KMS-11 (cell line): ENCODE results near the gene BMP8A.
"Not testable (repeated sequence)": the region's sequence is repeated elsewhere in the genome, so short reads cannot be mapped to it uniquely, and the experiment has no call there.

Experiments used
- H2AFZ ChIP-seq: fragments of 200-600 bp; sonication (generic); 2 replicates; pipeline ENCODE4 v1.6.1; 2016; ENCODE audit warnings: antibody characterized with exemption, mixed run types, low read depth
- H3K27ac ChIP-seq: fragments of 200-600 bp; sonication (generic); 2 replicates; pipeline ENCODE4 v1.6.1; 2016; ENCODE audit warnings: mild to moderate bottlenecking, mixed run types
- H3K27me3 ChIP-seq: fragments of 200-600 bp; sonication (generic); 2 replicates; pipeline ENCODE4 v1.6.1; 2017; ENCODE audit warnings: mild to moderate bottlenecking, low read depth, mixed run types, moderate library complexity; ENCODE audit not compliant: insufficient read depth
- H3K36me3 ChIP-seq: fragments of 200-600 bp; sonication (generic); 2 replicates; pipeline ENCODE4 v1.6.1; 2017; ENCODE audit warnings: mild to moderate bottlenecking, mixed run types; ENCODE audit not compliant: insufficient read depth
- H3K4me1 ChIP-seq: fragments of 200-600 bp; sonication (generic); 2 replicates; pipeline ENCODE4 v1.6.1; 2016; ENCODE audit warnings: mild to moderate bottlenecking, low read depth, mixed run types; ENCODE audit not compliant: poor library complexity, severe bottlenecking
- H3K4me2 ChIP-seq: fragments of 200-600 bp; sonication (generic); 2 replicates; pipeline ENCODE4 v1.7.0; 2016; ENCODE audit warnings: mild to moderate bottlenecking, mixed run types
- H3K4me3 ChIP-seq: fragments of 200-600 bp; sonication (generic); IDR thresholded peaks from 2 replicates; pipeline ENCODE4 v1.6.1; 2017; ENCODE audit warnings: low read depth, low read length, mixed read lengths; ENCODE audit not compliant: insufficient read depth
- H3K79me2 ChIP-seq: fragments of 200-600 bp; sonication (generic); 2 replicates; pipeline ENCODE4 v1.6.1; 2016; ENCODE audit warnings: low read depth, mixed run types; ENCODE audit not compliant: insufficient read depth
- H3K9ac ChIP-seq: fragments of 200-600 bp; sonication (generic); 2 replicates; pipeline ENCODE4 v1.6.1; 2016; ENCODE audit warnings: mild to moderate bottlenecking, mixed run types
- H4K20me1 ChIP-seq: fragments of 200-600 bp; sonication (generic); 2 replicates; pipeline ENCODE4 v1.6.1; 2016; ENCODE audit warnings: mild to moderate bottlenecking, mixed run types; ENCODE audit not compliant: insufficient read depth
- TF ChIP-seq, protein P1 (sequence below): fragments of 200-600 bp; sonication (generic); conservative IDR thresholded peaks from 2 replicates; pipeline ENCODE4 v1.6.1; 2017; ENCODE audit warnings: low read depth, mild to moderate bottlenecking, antibody characterized with exemption, low read length, moderate library complexity, mixed read lengths

BMP8A gene

DNA sequence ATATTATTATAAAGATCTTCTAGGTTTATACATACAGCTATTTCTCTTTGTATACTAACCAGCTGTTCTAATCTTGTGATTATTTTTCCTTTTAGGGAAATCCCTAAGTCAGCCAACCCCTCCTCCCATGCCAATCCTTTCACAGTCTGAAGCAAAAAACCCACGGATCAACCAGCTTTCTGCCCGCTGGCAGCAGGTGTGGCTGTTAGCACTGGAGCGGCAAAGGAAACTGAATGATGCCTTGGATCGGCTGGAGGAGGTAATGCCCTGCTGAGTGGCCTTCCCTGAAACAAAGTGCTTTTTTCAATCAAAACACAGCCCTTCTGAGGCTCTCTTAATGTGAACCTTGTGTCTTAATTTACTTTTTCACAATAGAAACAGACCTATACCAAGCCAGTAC lies 32.4 kb upstream of the BMP8A start:
- Histone ChIP-seq H4K20me1 (no peaks in the 10 kb centered on the region), H3K9ac (no peak overlapping the region), H2AFZ (no peak overlapping the region), H3K4me3 (no peak overlapping the region), H3K27ac (no peak overlapping the region), H3K27me3 (no peaks in the 10 kb centered on the region), H3K79me2 (no peaks in the 10 kb centered on the region), H3K4me1 (no peaks in the 10 kb centered on the region), H3K36me3 (no peaks in the 10 kb centered on the region; the same call in 1 of the 2 replicates), H3K4me2 (no peak overlapping the region)
- TF ChIP-seq, protein P1, sequence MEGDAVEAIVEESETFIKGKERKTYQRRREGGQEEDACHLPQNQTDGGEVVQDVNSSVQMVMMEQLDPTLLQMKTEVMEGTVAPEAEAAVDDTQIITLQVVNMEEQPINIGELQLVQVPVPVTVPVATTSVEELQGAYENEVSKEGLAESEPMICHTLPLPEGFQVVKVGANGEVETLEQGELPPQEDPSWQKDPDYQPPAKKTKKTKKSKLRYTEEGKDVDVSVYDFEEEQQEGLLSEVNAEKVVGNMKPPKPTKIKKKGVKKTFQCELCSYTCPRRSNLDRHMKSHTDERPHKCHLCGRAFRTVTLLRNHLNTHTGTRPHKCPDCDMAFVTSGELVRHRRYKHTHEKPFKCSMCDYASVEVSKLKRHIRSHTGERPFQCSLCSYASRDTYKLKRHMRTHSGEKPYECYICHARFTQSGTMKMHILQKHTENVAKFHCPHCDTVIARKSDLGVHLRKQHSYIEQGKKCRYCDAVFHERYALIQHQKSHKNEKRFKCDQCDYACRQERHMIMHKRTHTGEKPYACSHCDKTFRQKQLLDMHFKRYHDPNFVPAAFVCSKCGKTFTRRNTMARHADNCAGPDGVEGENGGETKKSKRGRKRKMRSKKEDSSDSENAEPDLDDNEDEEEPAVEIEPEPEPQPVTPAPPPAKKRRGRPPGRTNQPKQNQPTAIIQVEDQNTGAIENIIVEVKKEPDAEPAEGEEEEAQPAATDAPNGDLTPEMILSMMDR, result no peak

DNA sequence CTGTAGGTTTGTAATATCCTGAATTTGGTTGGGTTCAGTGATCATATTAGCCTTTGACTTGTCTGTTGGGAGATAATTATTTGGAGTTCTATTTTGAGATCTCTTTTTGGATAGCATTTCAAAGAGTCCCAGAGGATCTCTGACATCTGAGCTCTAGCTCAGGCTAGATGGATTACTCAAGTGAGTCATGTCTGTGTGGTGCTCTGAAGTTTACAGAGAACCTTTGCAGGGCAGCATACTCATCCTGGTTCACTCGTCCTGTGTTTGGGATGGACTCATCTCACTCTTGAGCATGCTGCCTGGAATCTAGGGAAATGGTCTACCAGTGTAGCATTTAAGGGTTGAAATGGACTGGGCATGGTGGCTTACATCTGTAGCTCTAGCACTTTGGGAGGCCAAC lies 29.4 kb upstream of the BMP8A start:
- H3K4me3 ChIP-seq, result no peak overlapping the region
- no peaks in the 10 kb centered on the region for H3K79me2 ChIP-seq
- H4K20me1 ChIP-seq, result no peaks in the 10 kb centered on the region
- H3K27me3 ChIP-seq, result no peaks in the 10 kb centered on the region
- H3K4me2 ChIP-seq, result no peak overlapping the region
- H3K27ac ChIP-seq, result no peak overlapping the region
- no peaks in the 10 kb centered on the region for H3K4me1 ChIP-seq
- H3K9ac ChIP-seq, result no peak overlapping the region
- no peak overlapping the region for H2AFZ ChIP-seq
- no peaks in the 10 kb centered on the region; the same call in 1 of the 2 replicates for H3K36me3 ChIP-seq
- TF ChIP-seq, protein P1, result no peak

DNA sequence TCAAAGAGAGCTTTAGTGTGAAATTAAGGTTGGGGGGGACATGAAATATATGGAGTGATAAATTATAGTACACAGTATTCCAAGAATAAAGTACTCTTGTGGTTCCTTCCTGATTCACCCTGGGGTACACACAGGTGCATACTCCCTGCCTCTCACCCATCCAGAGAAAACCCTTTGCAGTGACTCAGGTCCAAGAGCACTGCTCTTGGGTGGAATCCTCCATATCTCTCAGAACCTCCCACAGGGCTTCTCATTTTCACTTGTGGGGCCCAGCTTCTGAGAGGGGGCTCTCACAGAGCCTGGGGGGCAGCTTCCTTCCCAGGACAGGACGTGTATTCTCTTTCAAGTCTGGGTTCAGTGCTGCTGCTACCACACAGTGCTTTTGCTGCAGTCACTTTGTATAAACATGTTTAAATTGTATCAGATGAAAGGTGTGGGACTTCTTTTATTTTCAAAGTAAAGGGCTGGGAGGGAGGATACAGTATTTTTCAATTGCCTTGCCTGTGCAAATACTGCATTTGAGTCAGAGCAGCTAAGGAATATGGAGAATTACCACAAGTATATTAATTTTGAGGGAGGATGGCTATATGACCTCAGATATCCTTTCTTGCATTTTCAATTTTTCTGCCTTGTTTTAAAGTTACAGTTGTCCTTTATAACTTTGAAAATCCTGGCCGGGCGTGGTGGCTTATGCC lies 24.9 kb upstream of the BMP8A start:
- Histone ChIP-seq H4K20me1 (no peaks in the 10 kb centered on the region), H3K4me2 (no peak overlapping the region), H3K4me1 (no peaks in the 10 kb centered on the region), H3K4me3 (no peak overlapping the region), H3K79me2 (no peaks in the 10 kb centered on the region), H3K36me3 (no peaks in the 10 kb centered on the region), H2AFZ (no peak overlapping the region), H3K27ac (no peak overlapping the region), H3K9ac (no peak overlapping the region), H3K27me3 (no peaks in the 10 kb centered on the region)
- TF ChIP-seq, protein P1, result no peak

DNA sequence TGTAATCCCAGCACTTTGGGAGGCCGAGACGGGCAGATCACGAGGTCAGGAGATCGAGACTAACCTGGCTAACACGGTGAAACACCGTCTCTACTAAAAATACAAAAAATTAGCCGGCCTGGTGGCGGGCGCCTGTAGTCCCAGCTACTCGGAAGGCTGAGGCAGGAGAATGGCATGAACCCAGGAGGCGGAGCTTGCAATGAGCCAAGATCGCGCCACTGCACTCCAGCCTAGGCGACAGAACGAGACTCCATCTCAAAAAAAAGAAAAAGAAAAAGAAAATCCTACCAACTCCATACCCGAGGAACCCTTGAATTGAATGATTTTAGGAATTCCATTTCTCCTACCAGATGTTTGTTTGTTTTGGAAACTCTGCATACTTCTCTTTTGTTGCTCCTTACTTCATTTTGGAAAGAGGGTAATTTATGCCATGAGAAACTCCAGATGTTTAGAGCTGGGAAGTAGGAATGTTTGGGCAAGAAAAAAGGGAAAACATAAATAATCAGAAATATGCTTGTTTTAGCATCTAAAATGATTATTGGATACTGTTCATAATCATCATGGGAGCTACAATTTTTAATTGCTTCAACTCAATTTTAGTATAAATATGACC lies 24.2 kb upstream of the BMP8A start:
- not testable (repeated sequence) for H3K4me2 ChIP-seq, H3K36me3 ChIP-seq, H2AFZ ChIP-seq, H3K79me2 ChIP-seq, H3K4me3 ChIP-seq, H4K20me1 ChIP-seq, H3K27me3 ChIP-seq, H3K4me1 ChIP-seq, H3K9ac ChIP-seq, H3K27ac ChIP-seq

DNA sequence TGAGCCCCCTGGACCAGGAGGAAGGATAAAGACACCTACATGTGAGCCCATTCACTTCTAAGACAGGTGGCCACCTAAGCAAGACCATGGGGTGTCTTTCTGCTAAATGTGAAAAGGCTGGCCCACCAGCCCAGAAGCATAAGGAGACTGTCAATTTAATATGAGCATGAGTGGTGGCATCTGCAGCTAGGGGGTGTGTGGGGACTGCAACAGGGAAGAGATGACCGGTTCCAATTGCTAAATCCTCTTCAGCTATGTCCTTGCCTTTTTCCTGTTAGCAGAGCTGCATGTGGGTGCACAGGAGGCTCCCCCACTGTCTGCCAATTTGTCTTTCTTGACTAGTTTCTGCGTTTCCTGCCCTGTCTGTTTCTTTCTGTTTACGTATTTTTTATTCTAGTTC lies 22.3 kb upstream of the BMP8A start:
- Histone ChIP-seq H3K4me1 (no peaks in the 10 kb centered on the region), H3K9ac (no peak overlapping the region)
- TF ChIP-seq, protein P1, result no peak

More for the DNA sequence above, 22.3 kb upstream of the BMP8A start:
- no peak overlapping the region for H2AFZ ChIP-seq
- H4K20me1 ChIP-seq, result no peaks in the 10 kb centered on the region
- no peaks in the 10 kb centered on the region for H3K79me2 ChIP-seq
- H3K4me3 ChIP-seq, result no peak overlapping the region
- H3K36me3 ChIP-seq, result no peaks in the 10 kb centered on the region
- H3K4me2 ChIP-seq, result no peak overlapping the region
- no peak overlapping the region for H3K27ac ChIP-seq
- H3K27me3 ChIP-seq, result no peaks in the 10 kb centered on the region
